GM18498 (cell line): Measurements from ENCODE around the gene NEAT1.

Experiments
- ATAC-seq: cut with Tn5 transposase; IDR thresholded peaks from one replicate; pipeline ENCODE4 v1.9.1; 2021; ENCODE audit warnings: mild to moderate bottlenecking, moderate library complexity; ENCODE audit not compliant: unreplicated experiment

The NEAT1 gene

GRCh38 chr11:65421794-65422632 is 585 bp upstream of the NEAT1 start:
- ATAC-seq, result peak; percentile 24

- ATAC-seq, result no peak
Measured at GRCh38 chr11:65423516-65424204, 1.1 kb downstream of the NEAT1 start.

DNA sequence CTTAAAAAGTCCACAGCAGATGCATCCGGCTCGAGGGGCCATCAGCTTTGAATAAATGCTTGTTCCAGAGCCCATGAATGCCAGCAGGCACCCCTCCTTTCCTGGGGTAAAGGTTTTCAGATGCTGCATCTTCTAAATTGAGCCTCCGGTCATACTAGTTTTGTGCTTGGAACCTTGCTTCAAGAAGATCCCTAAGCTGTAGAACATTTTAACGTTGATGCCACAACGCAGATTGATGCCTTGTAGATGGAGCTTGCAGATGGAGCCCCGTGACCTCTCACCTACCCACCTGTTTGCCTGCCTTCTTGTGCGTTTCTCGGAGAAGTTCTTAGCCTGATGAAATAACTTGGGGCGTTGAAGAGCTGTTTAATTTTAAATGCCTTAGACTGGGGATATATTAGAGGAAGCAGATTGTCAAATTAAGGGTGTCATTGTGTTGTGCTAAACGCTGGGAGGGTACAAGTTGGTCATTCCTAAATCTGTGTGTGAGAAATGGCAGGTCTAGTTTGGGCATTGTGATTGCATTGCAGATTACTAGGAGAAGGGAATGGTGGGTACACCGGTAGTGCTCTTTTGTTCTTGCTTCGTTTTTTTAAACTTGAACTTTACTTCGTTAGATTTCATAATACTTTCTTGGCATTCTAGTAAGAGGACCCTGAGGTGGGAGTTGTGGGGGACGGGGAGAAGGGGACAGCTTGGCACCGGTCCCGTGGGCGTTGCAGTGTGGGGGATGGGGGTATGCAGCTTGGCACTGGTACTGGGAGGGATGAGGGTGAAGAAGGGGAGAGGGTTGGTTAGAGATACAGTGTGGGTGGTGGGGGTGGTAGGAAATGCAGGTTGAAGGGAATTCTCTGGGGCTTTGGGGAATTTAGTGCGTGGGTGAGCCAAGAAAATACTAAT is 1.9 kb downstream of the NEAT1 start:
- no peak for ATAC-seq

- no peak for ATAC-seq
Measured at GRCh38 chr11:65425105-65425970, 2.7 kb downstream of the NEAT1 start.

- ATAC-seq, result no peak
Measured at GRCh38 chr11:65425971-65426838, 3.6 kb downstream of the NEAT1 start.

GRCh38 chr11:65426839-65427690 is 4.5 kb downstream of the NEAT1 start:
- no peak for ATAC-seq

DNA sequence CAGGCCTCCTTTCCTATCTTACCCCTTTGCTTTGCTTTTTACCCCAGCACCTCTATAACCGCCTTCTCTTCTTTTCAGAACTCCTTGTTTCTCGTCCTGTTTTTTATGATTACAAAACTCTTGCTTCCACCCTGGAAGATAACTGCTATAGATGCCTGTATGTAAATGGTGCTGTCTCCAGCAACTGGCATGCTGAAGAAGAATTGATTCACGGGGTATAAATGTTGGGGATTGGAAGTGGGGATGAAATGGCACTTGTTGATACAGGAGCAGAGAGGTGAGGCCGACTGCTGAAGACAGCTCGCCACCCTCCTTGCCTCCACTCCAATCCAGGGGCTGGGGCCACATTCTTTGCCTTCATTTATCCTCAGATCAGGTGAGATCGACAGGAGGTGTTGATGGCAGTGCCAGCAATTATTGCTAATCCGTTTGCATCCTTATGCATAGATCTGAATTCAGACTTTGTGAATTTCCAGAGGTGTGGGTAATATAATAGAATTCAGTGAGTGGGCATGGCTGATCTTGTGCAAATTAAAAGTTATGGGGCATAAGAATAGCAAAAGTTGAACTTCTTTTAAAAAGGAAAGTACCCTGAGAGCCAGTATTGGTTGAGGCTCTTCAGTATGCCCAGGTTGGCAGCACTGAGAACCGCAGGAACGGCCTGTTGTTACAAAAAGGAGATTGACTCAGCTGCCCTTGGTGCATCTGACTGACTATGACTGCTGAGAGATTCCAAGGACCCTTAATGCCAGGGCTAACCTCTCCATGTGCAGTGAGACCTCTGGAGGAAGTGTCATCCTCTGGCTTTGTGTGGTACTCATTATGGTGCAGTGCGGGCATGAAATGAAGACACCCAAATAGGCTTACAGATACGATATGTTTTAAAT is 5.3 kb downstream of the NEAT1 start:
- no peak for ATAC-seq

DNA sequence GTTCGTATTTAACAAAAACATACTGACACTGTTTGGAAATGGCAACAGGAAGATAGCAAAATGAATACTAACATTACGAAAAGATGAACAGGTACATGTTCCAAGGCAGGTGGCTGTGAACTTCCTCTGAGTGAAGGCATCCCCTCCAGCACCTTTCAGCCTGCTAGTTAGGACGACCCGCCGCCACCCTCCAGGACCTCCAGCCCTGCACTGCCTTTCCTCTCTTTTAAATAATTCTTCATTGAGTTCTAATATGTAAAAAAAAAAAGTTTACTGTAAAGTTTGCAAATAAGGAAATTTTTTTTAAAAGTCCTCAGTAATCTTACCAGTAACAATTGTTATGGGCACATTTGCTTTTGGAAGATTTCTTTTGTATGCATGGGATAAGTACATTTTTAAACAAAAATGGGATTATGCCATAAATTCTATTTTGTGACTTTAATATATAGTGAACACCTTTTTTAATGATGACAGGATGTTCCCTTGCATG is 6.0 kb downstream of the NEAT1 start:
- ATAC-seq, result no peak

DNA sequence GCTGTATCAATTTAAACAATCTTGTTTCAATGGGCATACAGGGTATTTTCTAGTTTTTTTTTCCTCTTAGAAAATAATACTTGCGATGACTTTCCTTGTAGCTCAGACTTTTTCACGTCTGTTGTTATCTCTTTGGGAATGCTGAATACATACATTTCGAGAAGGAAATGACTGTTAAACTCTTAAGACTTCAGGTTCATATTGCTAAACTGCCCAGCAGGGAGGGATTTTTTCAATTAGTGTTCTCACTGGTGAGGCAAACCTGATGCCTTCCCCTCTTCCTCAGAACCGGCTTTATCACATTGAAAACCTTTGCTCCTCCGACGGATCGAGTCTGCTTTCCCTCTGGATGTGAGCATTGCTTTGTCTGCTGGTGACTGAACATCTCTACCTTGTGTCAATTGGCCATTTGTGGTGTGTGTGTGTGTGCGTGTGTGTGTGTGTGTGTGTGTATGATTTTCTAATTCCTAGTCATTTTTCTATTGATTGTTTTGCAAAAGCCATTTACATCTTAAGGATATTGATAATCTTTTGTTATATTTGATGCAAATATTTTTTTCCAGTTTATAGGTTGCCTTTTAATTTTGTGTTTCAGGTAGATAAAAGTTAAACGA is 6.6 kb downstream of the NEAT1 start:
- ATAC-seq, result no peak

- no peak for ATAC-seq
Measured at GRCh38 chr11:65429724-65430405, 7.3 kb downstream of the NEAT1 start.

DNA sequence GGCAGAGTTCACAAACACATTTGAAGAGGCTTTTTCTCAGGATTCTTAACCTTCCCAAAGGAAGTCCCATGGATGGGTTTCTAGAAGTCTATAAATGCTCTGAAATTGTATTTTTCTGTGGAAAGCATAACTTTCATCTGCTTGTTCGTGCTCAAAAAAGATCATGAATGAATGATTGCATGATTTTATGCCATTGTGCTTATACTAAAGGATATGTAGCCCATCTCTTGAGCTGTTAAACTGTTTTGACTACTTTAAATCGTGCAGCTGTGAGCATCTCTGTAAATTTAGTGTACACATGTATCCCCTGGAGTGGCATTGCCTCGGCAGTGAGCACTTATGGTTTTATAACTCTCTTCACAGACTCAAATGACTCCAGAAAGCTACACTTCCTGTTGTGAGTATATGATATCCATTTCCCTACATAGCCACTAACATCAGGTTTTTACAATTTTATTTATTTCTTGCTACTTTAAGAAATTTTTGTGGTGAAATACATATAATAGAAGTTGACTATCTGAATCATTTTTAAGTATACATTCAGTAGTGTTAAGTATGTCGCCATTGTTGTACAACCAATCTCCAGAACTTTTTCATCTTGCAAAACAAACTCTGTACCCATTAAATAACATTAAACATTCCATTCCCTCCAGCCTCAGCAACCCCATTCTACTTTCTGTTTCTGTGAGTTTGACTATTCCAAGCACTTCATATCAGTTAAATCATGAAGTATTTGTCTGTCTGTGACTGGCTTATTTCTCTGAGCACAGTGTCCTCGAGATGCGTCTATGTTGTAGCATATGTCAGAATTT is 8.0 kb downstream of the NEAT1 start:
- ATAC-seq, result no peak

- ATAC-seq, result peak; percentile 34
Measured at GRCh38 chr11:65431451-65432099, 9.0 kb downstream of the NEAT1 start.

- ATAC-seq, result no peak
Measured at GRCh38 chr11:65432100-65432650, 9.6 kb downstream of the NEAT1 start.

DNA sequence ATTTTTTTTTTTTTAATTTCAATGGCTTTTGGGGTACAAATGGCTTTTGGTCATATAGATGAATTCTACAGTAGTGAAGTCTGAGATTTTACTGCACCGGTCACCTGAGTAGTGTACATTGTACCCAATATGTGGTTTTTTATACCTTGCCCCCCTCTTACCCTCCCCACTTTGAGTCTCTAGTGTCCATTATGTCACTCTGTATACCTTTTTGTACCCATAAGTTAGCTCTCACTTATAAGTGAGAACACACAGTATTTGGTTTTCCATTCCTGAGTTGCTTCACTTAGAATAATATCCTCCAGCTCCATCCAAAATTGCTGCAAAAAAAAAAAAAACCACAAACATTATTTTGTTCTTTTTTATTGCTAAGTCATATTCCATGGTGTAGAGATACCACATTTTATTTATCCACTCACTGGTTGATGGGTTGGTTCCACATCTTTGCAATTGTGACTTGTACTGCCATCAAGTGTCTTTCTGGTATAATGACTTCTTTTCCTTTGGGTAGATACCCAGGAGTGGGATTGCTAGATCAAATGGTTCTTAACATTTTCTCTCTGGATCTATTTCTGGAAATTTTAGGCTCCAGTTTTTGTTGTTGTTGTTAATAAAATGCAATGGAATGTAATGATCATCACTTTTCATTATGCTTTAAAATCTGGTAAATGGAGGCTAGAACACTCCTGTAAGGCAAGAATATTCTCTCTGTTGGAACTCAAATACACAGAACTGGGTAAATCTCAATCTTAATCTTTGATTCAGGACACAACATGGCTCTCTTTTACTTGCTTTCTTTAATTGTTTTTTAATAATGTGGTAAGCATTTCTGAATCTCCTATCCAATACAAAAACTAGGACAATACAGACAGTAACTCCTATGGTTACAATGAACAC is 10.3 kb downstream of the NEAT1 start:
- ATAC-seq, result no peak
